ENCODE measurements around the gene IFI27L2.

IFI27L2 gene, protein sequence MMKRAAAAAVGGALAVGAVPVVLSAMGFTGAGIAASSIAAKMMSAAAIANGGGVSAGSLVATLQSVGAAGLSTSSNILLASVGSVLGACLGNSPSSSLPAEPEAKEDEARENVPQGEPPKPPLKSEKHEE

DNA sequence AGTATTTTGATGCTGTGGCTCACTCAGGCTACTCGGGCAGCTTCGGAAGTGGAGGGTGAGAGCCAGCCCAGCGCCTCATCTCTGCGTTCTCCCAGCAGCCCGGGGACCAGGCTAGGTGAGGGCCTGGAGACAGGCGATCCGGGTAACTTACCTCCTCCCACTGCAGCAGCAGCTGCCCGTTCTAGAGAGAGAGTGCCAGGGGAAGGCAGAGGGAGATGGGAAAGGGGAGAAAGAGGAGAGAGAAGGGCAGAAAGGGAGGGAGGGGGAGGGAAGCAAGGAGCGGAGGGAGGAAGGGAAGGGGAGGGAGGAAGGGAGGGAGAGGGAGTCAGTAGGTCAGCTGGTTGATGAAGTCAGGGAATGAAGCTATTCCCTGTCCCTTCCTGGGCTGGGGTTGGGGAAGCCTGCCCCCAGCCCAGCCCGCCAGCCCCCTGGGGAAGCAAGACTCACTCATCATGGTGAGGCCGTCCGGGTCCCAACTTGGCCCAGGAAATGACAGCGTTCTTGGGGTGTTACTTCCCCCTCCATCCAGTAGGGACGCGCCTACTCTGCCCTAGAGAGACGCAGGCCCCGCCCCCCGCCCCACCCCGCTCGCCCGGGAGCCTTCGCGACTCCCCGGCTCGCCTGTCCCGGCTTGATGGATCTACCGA is at the start of gene IFI27L2:
Gene IFI27L2, minus strand, starts transcription at position 494 of the 647 bp plus-strand sequence. Its CDS starts 40 bp downstream, at position 454.
- Mint-ChIP-seq H3K27me3 (no peaks in the 10 kb centered on the region), H3K27ac (peak within 1 kb of the TSS; percentile 56), H3K36me3 (ENCODE audit: low read depth) (no peaks in the 10 kb centered on the region), H3K9me3 (no peaks in the 10 kb centered on the region), H3K4me1 (ENCODE audit: low read depth) (peaks cover 15% of the 10 kb centered on the region), H3K4me3 (peak within 1 kb of the TSS; percentile 83)

- Mint-ChIP-seq H3K36me3 (ENCODE audit: low read depth) (no peaks in the 10 kb centered on the region), H3K9me3 (no peaks in the 10 kb centered on the region), H3K27ac (no peak overlapping the region), H3K27me3 (peaks cover 43% of the 10 kb centered on the region), H3K4me1 (ENCODE audit: low read depth) (peaks cover 43% of the 10 kb centered on the region), H3K4me3 (no peak overlapping the region)
Observed at GRCh38 chr14:94177806-94178205, 48.4 kb upstream of the IFI27L2 start.

GRCh38 chr14:94176808-94177207 is 47.4 kb upstream of the IFI27L2 start:
- no peaks in the 10 kb centered on the region for H3K9me3 Mint-ChIP-seq
- no peaks in the 10 kb centered on the region for H3K36me3 Mint-ChIP-seq (ENCODE audit: low read depth)
- no peak overlapping the region for H3K27ac Mint-ChIP-seq
- H3K4me3 Mint-ChIP-seq = no peak overlapping the region
- H3K27me3 Mint-ChIP-seq = peaks cover 53% of the 10 kb centered on the region
- H3K4me1 Mint-ChIP-seq (ENCODE audit: low read depth) = peaks cover 43% of the 10 kb centered on the region

- peaks cover 38% of the 10 kb centered on the region for H3K4me1 Mint-ChIP-seq (ENCODE audit: low read depth)
- H3K36me3 Mint-ChIP-seq (ENCODE audit: low read depth) = no peaks in the 10 kb centered on the region
- peak overlapping the region; percentile 78 for H3K4me3 Mint-ChIP-seq
- no peaks in the 10 kb centered on the region for H3K9me3 Mint-ChIP-seq
- H3K27ac Mint-ChIP-seq = peak overlapping the region; percentile 61
- H3K27me3 Mint-ChIP-seq = peaks cover 50% of the 10 kb centered on the region
Observed at GRCh38 chr14:94175747-94176146, 46.3 kb upstream of the IFI27L2 start.

GRCh38 chr14:94175011-94175745 is 45.8 kb upstream of the IFI27L2 start:
- no peaks in the 10 kb centered on the region for H3K9me3 Mint-ChIP-seq
- peak overlapping the region; percentile 61 for H3K27ac Mint-ChIP-seq
- H3K4me1 Mint-ChIP-seq (ENCODE audit: low read depth) = peaks cover 32% of the 10 kb centered on the region
- H3K27me3 Mint-ChIP-seq = peaks cover 46% of the 10 kb centered on the region
- H3K36me3 Mint-ChIP-seq (ENCODE audit: low read depth) = no peaks in the 10 kb centered on the region
- H3K4me3 Mint-ChIP-seq = peak overlapping the region; percentile 78

GRCh38 chr14:94174604-94175010 is 45.2 kb upstream of the IFI27L2 start:
- H3K4me3 Mint-ChIP-seq = no peak overlapping the region
- H3K27ac Mint-ChIP-seq = no peak overlapping the region
- no peaks in the 10 kb centered on the region for H3K36me3 Mint-ChIP-seq (ENCODE audit: low read depth)
- H3K27me3 Mint-ChIP-seq = peaks cover 43% of the 10 kb centered on the region
- peaks cover 32% of the 10 kb centered on the region for H3K4me1 Mint-ChIP-seq (ENCODE audit: low read depth)
- no peaks in the 10 kb centered on the region for H3K9me3 Mint-ChIP-seq

DNA sequence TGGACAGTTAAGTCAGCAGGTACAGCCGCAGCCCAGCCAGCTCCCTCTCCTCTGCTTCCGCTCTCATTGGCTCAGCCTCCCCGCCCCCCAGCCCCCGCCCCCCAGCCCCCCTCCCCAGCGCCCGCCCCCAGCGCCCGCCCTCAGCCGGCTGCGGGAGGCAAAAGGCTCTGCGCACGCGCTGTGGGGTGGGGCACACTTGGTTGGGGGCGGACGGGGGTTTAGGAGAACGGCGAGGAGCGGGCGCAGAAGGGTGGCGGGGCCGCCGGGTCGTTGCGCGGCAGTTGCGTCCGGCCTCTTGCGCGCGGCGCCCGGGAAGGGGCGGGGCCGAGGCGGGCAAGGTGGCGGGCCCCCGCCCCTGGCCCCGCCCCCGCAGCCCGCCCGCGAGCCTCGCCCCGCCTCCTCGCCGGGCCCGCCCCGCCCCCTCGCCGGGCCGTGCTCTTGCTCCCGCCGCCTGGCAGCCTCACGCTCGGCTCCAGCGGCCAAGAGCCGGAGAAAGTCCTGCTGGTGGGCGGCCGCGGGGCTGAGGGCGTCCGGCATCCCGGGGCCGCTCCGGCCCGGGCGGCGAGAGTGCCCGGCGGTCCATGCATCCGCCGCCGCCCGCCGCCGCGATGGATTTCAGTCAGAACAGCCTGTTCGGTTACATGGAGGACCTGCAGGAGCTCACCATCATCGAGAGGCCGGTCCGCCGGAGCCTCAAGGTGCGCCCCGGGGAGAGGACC is 44.6 kb upstream of the IFI27L2 start, which contains the start of gene PPP4R4:
Gene PPP4R4, plus strand, starts transcription at position 438 of the 719 bp plus-strand sequence. Its CDS starts 144 bp downstream, at position 582.
- Mint-ChIP-seq H3K27ac (peak within 1 kb of the TSS; percentile 61), H3K36me3 (ENCODE audit: low read depth) (no peaks in the 10 kb centered on the region), H3K4me3 (peak within 1 kb of the TSS; percentile 78), H3K4me1 (ENCODE audit: low read depth) (peaks cover 32% of the 10 kb centered on the region), H3K9me3 (no peaks in the 10 kb centered on the region), H3K27me3 (peaks cover 38% of the 10 kb centered on the region)

DNA sequence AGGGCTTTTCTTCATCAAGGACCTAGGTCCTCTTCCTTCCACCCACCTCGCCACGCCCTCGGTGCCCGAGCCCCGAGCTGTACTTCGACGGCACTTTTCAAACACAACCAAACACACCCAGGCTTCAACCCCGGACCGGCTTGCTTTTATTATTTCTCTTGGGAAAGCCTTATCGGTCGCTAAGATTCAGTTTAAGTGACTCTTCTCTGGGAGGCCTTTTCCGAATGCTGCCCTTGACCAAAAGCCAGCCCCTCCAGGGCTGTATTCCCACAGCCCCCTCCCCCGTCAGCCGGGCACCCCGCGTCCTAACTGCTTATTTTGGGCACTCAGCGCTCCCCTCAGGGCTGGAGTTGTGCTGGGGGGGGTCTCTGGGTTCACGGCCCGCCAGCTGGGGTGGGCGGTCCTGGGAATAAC is 44.1 kb upstream of the IFI27L2 start:
- Mint-ChIP-seq H3K36me3 (ENCODE audit: low read depth) (no peaks in the 10 kb centered on the region), H3K4me1 (ENCODE audit: low read depth) (peaks cover 32% of the 10 kb centered on the region), H3K27me3 (peaks cover 38% of the 10 kb centered on the region), H3K9me3 (no peaks in the 10 kb centered on the region), H3K27ac (no peak overlapping the region), H3K4me3 (peak overlapping the region; percentile 72)

DNA sequence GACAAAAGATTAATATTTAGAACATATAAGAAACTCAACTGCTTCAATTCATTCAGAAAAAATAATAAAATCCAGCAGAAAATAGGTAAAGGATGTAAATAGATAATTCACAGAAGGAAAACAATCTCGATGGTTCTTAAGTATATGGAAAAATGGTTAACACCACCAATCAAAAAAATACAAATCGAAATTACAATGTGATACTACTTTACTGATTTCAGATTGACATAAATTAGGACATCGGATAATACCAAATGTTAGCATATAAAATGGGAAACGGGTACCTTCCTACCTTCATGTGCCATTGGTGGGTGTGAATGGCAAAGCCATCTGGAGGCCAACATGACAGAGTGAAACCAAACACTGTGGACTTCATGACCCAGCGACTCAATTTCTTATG is 43.1 kb upstream of the IFI27L2 start:
- Mint-ChIP-seq H3K9me3 (no peaks in the 10 kb centered on the region), H3K27me3 (peaks cover 38% of the 10 kb centered on the region), H3K36me3 (ENCODE audit: low read depth) (no peaks in the 10 kb centered on the region), H3K4me1 (ENCODE audit: low read depth) (peaks cover 27% of the 10 kb centered on the region), H3K27ac (no peak overlapping the region), H3K4me3 (no peak overlapping the region)

- Mint-ChIP-seq H3K9me3 (no peaks in the 10 kb centered on the region), H3K4me3 (no peak overlapping the region), H3K27me3 (peaks cover 30% of the 10 kb centered on the region), H3K27ac (no peak overlapping the region), H3K4me1 (ENCODE audit: low read depth) (peaks cover 18% of the 10 kb centered on the region), H3K36me3 (ENCODE audit: low read depth) (no peaks in the 10 kb centered on the region)
Observed at GRCh38 chr14:94171208-94171607, 41.8 kb upstream of the IFI27L2 start.

GRCh38 chr14:94170136-94170535 is 40.7 kb upstream of the IFI27L2 start:
- Mint-ChIP-seq H3K9me3 (no peaks in the 10 kb centered on the region), H3K27ac (no peak overlapping the region), H3K4me1 (ENCODE audit: low read depth) (peaks cover 11% of the 10 kb centered on the region), H3K36me3 (ENCODE audit: low read depth) (no peaks in the 10 kb centered on the region), H3K27me3 (peaks cover 20% of the 10 kb centered on the region), H3K4me3 (no peak overlapping the region)

DNA sequence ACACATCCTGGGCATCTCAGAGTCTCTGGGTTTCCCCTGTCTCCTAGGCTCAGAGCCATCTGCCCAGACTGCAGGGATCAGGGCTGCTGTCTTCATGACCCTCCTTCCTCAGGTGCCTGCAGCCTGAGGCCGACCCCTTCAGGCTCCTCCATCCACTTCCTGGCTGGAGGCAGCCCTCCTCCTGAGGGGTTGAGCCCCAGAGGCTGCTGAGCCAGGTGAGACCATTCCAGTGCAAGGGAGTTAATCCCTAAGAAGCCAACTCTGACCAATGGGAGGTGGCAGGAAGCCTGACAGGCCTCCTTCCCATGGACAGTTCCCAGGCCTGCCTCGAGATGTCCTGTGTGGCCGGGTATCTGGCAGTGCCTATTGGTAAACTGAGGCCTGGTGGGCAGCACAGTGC is 36.3 kb upstream of the IFI27L2 start:
- H3K4me1 Mint-ChIP-seq (ENCODE audit: low read depth) = peaks cover 36% of the 10 kb centered on the region
- H3K4me3 Mint-ChIP-seq = no peak overlapping the region
- H3K36me3 Mint-ChIP-seq (ENCODE audit: low read depth) = no peaks in the 10 kb centered on the region
- H3K27ac Mint-ChIP-seq = no peak overlapping the region
- H3K27me3 Mint-ChIP-seq = no peaks in the 10 kb centered on the region
- H3K9me3 Mint-ChIP-seq = no peaks in the 10 kb centered on the region

DNA sequence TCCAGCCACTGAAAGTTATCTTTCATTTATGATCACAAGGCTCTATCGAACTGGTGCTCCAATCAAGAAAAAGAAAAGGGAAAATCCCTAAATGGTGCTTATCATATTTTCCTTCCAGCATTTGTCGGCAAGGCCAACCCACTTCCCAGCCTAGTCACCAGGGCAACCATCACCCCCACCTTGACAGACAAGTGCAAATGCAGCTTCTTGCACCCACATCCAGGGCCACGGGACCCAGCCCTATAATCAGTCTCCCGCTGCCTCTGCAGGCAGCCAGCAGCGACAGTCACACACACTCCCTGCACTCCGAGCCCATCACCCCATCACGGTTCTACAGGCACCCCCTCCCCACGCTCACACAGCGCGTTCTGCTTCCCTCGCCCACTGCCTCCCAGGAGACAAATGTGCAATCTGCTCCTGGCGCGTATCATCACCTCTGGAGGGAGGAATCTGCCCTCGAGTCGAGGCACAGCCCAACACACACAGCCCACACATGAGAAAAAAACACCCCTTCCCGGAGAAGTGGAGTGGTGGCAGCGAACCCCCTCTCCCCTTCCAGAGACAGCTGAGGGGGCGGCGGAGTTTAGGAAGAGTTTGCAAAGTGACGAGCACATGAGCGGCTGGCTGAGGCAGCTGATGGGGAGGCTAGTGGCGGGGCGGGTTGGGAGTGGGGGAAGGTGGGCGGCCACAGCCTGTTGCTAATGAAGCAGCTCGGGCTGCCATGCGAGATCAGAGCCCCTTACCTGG is 35.5 kb upstream of the IFI27L2 start:
- H3K36me3 Mint-ChIP-seq (ENCODE audit: low read depth) = no peaks in the 10 kb centered on the region
- H3K27me3 Mint-ChIP-seq = no peaks in the 10 kb centered on the region
- H3K4me3 Mint-ChIP-seq = no peak overlapping the region
- H3K27ac Mint-ChIP-seq = no peak overlapping the region
- H3K4me1 Mint-ChIP-seq (ENCODE audit: low read depth) = peaks cover 43% of the 10 kb centered on the region
- no peaks in the 10 kb centered on the region for H3K9me3 Mint-ChIP-seq

DNA sequence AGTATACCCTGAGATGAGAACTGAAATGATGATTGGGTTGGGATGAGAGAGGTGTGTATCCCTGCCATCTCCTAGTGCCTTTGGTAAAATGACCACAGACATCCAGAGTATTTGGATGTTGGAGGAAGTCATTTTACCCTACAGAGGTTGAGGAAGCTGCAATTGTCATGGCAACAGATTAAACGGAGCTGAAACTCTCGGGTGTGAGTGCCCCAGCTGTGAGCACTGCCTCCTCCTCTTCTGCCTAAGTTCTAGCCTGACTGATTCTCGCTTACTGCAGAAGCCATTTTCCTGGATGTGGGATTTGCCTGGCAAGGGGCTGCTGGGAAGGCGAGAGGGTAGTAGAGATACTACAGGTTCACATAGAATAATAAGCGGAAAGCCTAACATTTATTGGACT is 34.4 kb upstream of the IFI27L2 start:
- Mint-ChIP-seq H3K9me3 (no peaks in the 10 kb centered on the region), H3K4me1 (ENCODE audit: low read depth) (peaks cover 44% of the 10 kb centered on the region), H3K27me3 (no peaks in the 10 kb centered on the region), H3K27ac (no peak overlapping the region), H3K36me3 (ENCODE audit: low read depth) (no peaks in the 10 kb centered on the region), H3K4me3 (no peak overlapping the region)
